Endometrial microvascular endothelial cells (primary cell): ENCODE results near the gene ABHD14A. TPM values are rescaled to one million over a fixed set of nuclear protein-coding genes. Genes with fewer than 3 reads are reported as not detected.

Experiments used
- in situ Hi-C: cut with HindIII; loops from 2 replicates; pipeline ENCODE4 v1.10.0; 2017; ENCODE audit warnings: low sequenced_read_pairs, low pct_unique_long_range_greater_than_20kb; ENCODE audit errors: inconsistent ontology term
- total RNA-seq: library from RNA; depleted of rRNA; stranded (reverse); fragments of >200 nt; gene quantifications from one replicate; pipeline ENCODE4 v1.2.3, GENCODE V29; 2015; ENCODE audit errors: inconsistent ontology term

ABHD14A gene
- total RNA-seq, 1 donor from 2014 or later: 31.7 TPM

DNA sequence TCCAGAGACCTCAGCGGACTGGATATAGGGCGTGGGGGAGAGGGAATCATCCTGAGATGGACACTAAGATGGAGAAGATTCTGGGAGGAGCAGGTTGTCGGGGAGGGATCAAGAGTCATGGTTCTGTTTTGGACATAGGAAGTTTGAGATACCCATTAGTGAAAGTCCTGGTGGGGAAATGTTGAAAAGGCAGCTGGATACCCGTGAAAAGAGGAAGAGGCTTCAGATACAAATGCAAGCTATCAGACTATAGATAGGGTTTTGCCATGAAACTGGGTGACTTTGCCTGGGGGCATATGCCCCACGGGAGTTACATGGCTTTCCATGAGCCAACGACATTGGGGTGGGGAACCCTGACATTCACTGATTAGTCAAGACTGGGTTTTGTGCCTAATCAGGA lies 20.8 kb upstream of the ABHD14A start:
- in situ Hi-C loops: no loop called here

DNA sequence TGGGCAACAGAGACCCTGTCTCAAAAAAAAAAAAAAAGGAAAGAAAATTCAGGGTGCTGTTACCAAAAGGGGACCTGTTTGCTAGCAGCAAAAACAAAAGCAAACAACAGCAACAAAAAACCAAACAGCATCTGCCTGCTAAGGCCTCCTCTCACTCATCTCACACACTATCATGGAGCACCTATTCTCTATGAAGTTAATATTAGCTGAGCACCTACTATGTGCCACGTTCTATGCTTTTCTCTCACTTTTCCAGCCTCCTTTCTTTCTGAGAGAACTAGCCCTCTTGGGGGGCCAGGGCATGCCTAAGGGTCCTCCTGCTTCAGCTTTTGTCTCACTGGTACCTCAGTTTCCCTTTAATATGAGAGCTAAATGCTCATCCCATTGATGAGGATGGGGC lies 20.2 kb upstream of the ABHD14A start:
- in situ Hi-C loops: no loop called here

DNA sequence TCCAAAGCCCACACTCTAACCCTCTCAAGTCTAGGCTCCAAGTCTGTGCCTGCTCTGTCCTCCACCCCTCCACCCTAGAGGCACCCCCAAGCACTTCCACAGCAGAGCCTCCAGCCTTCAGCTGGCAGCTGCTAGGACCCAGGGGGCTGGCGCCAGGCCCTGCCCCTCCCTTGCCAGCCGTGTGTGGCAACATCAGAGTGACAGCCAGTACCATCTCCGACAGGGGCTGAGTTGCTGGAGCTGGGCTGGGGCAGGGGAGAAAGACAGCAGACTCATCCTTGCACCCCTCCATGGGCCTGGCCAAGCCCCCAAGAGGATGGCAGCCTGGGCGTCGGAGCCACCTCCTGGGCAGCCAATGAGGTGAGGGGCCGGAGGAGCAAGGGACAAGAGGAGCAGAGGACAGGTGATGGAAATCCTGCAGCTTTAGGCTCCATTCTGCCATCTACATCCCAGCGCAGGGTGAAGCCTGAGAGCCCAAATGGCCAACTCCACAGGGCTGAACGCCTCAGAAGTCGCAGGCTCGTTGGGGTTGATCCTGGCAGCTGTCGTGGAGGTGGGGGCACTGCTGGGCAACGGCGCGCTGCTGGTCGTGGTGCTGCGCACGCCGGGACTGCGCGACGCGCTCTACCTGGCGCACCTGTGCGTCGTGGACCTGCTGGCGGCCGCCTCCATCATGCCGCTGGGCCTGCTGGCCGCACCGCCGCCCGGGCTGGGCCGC lies 19.5 kb upstream of the ABHD14A start, which contains the start of gene GPR62:
Gene GPR62 (plus strand): TSS at position 207 of the 718 bp plus-strand sequence. CDS start 272 bp downstream, at position 479.
- in situ Hi-C loops: no loop called here

DNA sequence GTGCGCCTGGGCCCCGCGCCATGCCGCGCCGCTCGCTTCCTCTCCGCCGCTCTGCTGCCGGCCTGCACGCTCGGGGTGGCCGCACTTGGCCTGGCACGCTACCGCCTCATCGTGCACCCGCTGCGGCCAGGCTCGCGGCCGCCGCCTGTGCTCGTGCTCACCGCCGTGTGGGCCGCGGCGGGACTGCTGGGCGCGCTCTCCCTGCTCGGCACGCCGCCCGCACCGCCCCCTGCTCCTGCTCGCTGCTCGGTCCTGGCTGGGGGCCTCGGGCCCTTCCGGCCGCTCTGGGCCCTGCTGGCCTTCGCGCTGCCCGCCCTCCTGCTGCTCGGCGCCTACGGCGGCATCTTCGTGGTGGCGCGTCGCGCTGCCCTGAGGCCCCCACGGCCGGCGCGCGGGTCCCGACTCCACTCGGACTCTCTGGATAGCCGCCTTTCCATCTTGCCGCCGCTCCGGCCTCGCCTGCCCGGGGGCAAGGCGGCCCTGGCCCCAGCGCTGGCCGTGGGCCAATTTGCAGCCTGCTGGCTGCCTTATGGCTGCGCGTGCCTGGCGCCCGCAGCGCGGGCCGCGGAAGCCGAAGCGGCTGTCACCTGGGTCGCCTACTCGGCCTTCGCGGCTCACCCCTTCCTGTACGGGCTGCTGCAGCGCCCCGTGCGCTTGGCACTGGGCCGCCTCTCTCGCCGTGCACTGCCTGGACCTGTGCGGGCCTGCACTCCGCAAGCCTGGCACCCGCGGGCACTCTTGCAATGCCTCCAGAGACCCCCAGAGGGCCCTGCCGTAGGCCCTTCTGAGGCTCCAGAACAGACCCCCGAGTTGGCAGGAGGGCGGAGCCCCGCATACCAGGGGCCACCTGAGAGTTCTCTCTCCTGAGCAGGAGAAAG lies 18.7 kb upstream of the ABHD14A start:
- in situ Hi-C loops: no loop called here

DNA sequence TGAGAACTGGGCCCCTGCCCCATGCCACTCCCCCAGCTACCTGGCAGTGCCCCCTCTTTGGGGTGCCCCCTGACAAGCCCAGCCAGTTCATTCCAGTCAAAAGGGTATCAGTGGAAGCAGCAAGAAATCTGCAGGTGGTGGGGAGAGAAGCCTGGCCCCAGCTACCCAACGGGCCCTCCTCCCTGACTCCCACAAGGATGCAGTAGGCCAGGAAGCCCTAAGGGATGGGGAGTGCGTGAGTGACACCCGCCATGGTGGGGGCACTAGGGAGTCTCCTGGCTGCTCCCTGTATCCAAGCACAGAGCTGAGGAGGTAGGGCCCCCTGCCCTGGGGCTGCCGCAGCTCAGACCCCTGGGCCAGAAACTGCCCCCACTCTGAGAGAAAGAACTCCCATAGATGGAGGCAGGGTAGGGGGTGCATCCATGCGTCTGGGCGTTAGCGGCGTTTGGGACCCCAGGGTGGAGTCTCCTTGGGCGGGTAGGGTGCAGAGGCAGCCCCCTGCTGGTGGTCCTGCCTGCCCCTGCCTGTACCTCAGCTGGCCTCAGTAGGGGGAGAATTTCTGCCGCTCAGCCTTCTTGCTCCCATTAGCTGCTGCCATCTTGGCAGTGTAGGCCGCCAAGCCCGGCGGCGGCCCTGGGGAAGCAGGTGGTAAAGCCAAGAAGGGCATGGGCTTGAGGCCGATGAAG lies 17.2 kb upstream of the ABHD14A start:
- in situ Hi-C loops: no loop called here

DNA sequence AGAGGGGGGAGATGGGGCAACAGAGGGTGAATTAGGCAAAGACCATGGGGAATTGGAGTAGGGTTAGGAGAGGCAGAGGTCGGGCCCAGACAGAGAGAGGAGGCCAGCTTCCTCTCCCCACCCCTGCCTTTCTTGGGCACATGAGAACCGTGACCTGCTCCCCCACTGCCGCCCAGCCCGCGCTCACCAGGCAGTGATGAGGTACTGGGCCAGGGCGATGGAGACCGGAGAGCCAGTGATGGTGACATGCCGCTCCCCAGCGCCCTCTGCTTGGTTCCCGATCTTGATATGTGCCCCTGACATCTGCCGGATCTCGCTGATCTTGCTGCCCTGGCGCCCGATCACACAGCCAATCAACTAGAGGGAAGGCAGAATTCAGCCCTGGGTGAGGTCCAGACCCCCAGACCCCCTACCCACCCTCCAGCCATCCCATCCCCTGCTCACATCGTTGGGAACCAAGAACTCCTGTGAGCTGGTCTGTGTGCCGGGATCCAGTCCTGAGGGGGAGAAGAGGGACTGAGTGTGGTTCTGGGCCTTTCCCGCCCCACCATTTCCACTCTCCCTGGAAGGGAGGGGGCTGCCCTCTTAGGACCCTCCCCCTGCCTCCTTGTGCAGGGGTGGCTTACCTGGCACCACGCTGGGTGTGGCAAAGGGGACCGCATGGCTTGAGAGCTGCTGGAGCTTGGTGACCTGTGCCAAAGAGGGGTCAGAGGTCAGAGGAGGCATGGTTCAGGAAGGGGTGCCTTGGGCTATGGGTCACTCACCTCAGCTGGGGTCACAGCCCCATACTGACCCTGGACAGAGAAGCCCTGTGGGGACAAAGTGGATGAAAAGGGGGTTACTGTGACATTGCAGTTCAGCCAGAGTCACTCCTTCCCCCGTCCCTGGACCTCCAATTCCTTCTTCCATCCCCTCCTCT lies 16.0 kb upstream of the ABHD14A start:
- in situ Hi-C loops: no loop called here

DNA sequence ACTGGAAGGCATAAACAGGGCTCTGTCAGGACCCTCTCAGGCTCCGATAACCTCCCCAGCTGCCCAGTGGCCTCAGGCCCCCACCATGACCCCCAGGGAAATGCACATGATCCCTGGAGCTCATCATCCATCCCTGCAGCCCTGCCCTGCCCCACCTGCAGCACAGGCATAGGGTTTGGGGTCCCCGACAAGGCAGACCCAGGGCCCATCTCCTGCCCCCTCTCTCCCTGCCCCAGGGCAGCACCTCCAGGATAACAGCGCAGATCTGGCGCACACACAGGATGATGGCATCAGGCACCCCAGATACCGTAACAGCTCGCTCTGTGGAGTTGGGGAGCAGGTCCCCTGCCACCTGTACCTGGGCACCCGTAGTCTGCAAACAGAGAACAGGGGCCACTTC lies 15.2 kb upstream of the ABHD14A start:
- in situ Hi-C loops: no loop called here

DNA sequence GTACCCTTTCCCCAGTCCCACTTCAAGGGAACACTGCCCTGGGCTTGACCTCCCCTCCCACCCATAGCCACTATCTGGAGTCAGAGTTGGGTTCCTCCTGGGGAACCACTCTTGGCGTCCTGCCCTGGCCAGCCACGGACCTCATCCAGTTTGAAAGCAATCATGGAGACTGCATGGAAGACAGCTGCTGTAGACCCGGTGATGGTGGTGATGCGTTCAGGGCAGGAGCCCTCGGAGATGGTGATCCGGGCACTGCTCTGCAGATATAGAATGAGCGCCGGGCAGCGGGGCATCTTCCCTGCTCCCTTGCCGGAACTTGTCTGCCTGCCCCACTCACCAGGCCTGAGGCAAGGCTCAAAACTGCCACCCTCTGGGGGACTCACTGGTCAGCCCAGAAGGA lies 14.5 kb upstream of the ABHD14A start:
- in situ Hi-C loops: no loop called here

DNA sequence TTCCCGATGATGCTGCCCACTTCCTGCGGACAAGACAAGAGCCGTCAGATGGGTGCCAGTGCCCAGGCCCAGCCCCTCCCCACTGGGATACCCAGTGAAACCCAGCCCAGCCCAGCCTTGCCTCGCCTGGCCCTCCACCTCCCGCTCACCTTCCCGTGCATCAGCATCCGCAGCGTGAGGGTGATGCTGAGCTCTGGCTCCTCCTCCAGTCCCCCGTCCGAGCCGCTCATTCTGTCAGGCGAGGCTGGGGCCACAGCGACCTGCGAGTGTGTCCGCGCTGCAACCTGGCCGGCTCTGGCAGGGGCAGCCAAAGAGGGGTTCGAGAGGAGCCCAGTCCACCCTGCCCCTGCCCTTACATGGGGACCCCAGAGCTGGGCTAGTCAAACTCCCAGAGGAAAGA lies 13.9 kb upstream of the ABHD14A start:
- in situ Hi-C loops: no loop called here

DNA sequence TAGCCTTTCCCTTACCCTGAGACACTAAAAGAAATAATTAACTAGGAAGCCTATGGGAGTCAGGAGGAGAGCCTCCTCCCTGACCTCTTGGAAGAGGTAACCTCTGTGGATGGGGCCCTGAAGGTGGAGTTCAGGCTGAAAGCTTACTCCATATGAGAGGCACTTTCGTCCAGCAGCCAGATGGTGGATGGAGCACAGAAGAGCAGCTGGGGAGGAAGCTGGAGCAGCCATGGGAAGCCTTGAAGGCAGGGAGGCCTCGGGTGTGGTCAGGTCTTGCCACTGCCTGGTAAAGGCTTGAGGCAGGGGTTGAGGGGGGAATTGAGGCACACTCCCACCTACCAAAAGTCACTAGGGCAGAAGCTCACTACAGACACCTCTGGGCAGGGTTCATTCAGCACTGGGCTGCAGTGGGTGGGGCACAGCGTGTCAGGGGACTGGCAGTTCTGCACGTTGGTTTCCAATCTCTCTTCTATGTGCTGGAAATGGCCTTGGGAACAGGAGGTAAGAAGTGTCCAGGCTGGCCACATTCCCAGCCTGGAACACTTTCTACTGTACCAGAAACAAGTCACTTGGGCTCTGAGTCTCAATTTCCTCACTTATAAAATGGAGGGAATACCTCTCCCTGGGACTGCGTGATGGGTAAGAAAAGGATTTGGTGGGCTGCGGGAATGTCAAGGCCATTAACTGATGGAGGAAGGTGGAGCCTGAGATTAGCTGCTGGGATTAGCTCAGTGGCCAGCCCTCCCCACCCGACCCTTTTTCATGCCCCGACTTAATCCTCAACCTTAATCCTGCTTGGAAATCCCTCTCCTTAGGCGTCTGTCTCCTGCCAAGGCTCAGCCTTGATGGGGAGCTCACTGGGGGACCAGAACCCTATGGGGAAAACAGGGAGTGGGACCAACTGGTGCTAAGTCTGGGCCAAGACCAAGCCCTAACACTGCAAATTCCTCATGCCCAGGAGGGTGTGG lies 13.0 kb upstream of the ABHD14A start:
- in situ Hi-C loops: no loop called here

DNA sequence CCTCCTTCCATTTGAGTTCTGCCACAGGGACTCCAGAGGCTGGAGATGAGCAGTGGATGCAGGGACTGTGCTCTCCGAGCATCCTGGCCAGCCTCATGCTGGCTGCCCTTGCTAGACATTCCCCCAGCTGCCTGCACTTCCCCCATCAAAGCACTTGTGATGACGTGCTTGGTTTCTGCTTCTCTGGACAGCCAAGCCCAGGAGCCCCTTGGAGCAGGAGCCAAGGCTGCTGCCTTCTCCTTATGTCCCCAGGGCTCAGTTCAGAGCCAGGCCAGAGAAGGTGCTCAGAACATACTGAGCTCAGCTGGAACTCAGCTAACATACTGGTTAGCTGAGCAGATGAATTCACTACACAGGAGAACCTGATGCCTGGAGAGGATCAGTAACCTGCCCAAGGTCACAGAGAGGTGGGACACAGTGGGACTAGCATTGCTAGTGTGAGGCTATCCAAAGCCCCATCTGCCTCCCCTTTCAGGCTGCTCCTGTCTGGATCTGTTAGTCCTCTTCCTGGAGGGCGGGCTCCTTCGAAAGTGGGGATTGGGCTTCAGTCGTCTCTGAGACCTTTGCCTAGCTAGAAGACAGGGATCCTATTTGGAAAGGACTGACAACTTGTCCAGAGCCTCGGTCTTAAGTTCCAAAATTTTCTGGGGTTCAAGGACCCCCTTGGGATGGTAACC lies 11.9 kb upstream of the ABHD14A start:
- in situ Hi-C loops: no loop called here

DNA sequence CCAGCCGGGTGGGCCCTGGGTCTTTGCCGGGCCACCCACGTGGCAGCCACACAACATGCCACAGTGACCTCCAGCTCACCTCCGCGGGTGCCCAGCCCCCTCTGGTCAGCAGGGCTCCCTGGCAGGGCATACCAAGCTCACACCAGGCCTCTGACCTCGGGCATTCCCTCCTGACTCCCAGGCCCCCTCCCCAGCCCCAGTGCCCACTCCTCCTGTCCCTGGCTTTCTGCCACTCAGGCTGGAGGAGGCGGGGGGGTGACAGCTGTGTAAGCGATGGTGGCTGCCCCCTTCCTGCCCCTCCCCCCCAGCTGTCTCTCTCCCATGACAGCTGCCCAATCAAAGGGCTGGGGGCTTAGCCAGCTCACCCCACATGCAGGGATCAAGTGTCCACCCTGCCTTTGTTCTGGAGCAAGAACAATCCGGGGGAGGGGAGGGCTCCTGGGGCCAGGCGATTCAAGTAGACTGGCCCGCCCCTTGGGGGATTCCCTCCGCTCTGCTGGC lies 10.9 kb upstream of the ABHD14A start:
- in situ Hi-C loops: no loop called here

DNA sequence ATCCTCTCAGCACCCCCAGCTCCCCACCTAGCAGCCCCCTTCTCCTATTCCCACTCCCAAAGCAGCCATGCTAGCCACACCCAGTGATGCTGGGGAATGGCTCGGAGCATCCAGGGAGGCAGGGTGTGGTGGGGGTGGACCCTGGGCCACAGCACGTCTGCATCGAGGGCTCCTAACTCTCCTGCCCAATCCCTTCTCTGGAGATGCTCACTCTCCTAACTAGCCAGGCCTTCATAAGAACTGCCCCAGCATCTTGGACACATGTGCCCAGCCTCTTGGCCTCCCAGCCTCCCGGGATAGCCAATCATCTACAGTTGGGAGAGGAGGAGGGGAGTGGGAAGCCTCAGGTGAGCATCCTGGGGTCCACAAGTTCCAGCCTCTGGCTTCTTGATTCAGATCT lies 10.3 kb upstream of the ABHD14A start:
- in situ Hi-C loops: no loop called here

DNA sequence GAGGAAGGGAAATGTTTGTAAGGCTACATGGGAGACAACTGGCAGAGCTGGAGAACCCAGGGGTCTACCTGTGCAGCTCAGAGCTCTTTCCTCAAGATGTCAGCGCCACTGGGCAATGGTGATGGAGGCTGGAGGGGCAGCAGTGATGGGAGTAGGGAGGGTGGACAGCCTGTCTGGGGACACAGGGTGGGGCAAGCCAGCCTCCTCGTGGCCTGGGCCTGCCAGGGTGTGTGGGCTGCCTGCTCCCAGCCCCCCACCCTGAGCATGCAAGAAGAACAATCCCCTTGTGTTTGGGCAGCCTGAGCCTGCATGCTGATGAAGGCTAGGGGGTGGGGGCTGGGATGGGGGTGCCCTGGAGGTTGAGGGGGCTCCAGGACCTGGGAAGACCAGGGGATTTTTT lies 8.8 kb upstream of the ABHD14A start:
- in situ Hi-C loops: no loop called here

DNA sequence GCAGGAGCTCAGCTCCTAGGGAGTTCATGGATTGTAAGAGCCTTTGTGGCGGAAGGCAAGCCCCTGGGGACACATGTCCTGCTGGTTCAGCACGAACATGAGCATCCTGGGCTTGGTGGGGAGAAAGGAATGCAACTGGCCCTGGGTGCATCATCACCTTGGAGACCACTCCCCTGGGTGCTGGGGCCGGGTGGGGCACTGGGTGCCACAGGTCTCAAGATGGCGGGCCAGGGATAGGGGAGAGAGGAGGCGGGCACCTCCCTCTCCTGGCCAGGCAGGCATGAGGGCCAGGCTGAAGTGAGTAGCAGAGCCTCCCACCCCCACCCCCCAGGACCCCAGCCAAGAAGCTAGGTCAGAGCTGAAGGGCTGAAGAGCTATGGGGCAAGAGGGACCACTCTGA lies 8.4 kb upstream of the ABHD14A start:
- in situ Hi-C loops: no loop called here

DNA sequence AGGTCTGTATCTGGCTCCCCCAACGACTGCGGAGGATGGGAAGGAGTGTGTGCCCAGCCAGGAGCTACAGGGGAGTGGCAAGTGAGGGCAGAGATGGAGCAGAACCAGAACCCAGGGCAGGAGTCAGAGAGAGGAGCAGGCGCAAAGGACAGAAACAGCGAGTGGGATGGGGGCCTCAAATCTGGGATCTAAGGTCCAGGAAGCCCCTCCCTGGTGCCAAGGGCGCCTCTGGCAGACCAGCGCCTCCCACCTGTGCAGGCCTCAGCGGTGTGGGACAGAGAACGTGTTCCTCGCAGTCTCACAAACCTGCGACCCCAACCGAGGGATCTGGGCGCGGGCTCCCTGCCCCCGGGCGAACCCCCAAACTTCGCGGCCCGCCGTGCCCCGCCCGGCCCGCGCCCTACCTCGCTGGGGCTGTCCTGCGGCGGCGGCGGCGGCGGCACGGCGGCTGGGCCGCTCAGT lies 7.9 kb upstream of the ABHD14A start:
- in situ Hi-C loops: no loop called here
